Loucy (cell line): ENCODE measurements around the gene ARMH3.

ENCODE experiments used
- EZH2phosphoT487 ChIP-seq: fragments of 200-600 bp; IDR thresholded peaks from 2 replicates; pipeline ENCODE4 v1.6.1; 2018; ENCODE audit warnings: antibody characterized with exemption, mild to moderate bottlenecking, moderate library complexity, borderline replicate concordance
- TF ChIP-seq, protein P1 (sequence below): fragments of 200-600 bp; sonication (generic); conservative IDR thresholded peaks from 2 replicates; pipeline ENCODE4 v1.5.1; 2014; ENCODE audit warnings: mild to moderate bottlenecking, antibody characterized with exemption, low read length

DNA sequence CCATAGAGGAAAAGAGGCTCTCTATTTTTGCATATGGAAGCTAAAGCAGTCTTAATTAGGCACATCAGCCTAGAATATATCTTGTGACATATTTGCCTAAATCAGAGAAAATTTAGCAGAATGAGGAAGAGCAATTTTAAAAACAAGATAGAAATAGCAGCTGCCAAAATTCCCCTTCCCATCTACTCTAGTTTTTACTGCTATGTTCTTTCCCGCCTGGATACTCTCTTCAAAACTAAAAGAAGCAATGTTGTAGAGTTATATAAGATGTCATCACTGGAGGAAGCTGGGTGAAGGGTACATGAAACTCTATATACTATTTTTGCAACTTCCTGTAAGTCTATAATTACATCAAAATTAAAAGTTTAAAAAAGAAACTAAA, 87.0 kb downstream of the ARMH3 start:
- TF ChIP-seq, protein P1, sequence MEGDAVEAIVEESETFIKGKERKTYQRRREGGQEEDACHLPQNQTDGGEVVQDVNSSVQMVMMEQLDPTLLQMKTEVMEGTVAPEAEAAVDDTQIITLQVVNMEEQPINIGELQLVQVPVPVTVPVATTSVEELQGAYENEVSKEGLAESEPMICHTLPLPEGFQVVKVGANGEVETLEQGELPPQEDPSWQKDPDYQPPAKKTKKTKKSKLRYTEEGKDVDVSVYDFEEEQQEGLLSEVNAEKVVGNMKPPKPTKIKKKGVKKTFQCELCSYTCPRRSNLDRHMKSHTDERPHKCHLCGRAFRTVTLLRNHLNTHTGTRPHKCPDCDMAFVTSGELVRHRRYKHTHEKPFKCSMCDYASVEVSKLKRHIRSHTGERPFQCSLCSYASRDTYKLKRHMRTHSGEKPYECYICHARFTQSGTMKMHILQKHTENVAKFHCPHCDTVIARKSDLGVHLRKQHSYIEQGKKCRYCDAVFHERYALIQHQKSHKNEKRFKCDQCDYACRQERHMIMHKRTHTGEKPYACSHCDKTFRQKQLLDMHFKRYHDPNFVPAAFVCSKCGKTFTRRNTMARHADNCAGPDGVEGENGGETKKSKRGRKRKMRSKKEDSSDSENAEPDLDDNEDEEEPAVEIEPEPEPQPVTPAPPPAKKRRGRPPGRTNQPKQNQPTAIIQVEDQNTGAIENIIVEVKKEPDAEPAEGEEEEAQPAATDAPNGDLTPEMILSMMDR: no peak
- no peak for TF ChIP-seq EZH2phosphoT487
